ENCODE results near the gene MMEL1.

The MMEL1 gene

DNA sequence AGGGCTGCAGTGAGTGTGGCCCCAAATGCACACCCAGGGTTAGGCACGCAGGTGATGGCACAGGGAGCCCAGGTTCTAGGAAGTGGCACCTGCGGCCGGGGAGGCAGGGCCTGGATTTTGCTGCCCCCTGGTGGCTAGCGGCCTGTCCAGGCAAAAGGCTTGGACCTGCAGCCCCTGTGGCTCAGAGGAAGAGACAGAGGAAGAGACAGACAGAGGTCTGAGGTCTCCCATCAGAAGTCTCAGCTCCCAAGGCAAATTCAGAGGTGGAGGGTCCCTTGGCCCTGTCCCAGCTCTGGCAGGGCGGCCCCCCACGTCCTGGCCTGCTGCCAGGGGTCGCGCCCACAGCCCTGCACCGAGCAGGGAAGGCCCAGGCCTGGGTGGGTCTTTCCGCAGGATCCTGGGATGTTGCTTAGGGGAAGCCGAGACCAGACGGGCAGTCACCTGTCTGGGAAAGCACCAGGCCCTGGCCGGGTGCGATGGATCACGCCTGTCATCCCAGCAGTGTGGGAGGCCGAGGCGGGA is 84.7 kb downstream of the MMEL1 start:
- H3K27ac Mint-ChIP-seq = no peak overlapping the region
- H3K9me3 Mint-ChIP-seq = no peaks in the 10 kb centered on the region
- H3K27me3 Mint-ChIP-seq (ENCODE audit: low read depth, poor library complexity) = no peaks in the 10 kb centered on the region
- TF ChIP-seq CTCF (IDR thresholded peaks at IDR 0.05) = peak; percentile 92
- no peaks in the 10 kb centered on the region for H3K36me3 Mint-ChIP-seq (ENCODE audit: low read depth)
- H3K4me3 Mint-ChIP-seq = no peak overlapping the region
- peaks cover 44% of the 10 kb centered on the region for H3K4me1 Mint-ChIP-seq
- DNase-seq = peak; percentile 88

GRCh38 chr1:2547210-2548067 is 85.4 kb downstream of the MMEL1 start:
- no peak for DNase-seq
- H3K4me3 Mint-ChIP-seq = peak overlapping the region; percentile 71
- TF ChIP-seq CTCF (IDR thresholded peaks at IDR 0.05) = no peak
- no peaks in the 10 kb centered on the region for H3K36me3 Mint-ChIP-seq (ENCODE audit: low read depth)
- H3K9me3 Mint-ChIP-seq = no peaks in the 10 kb centered on the region
- no peak overlapping the region for H3K27ac Mint-ChIP-seq
- H3K4me1 Mint-ChIP-seq = peaks cover 44% of the 10 kb centered on the region
- H3K27me3 Mint-ChIP-seq (ENCODE audit: low read depth, poor library complexity) = no peaks in the 10 kb centered on the region

DNA sequence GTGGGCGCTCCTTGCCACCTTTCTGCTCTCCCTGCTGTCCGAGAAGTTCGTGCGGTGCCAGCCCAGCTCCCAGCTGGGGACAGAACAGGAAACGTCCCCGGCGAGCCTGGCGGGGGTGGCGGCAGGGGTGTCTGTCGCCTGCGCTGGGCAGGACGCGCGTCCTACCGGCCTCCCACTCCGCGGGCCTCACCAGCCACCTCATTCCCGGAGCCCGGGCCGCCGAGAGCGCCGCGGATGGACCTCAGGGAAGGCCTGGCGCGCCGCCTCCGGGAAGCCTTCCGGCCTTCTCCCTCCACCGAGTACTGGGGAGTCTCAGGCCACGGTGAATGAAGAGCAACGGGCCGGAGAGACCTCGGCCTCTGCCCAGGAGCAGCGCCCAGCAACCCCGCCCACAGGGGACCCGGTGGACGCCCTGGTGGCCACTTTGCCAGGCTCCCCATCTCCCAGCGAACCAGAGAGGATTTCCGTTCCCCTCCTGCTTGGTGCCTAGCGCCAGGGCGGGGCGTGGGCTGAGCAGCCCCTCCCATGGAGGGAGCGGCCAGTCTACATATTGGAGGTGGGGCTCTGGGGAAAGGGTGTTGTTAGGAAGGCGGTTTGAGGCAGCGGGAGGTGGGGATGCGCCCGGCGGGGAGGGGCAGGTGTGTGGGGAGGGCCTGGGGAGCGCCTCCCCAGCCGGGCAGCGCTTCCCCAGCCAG is 86.2 kb downstream of the MMEL1 start:
- peaks cover 44% of the 10 kb centered on the region for H3K4me1 Mint-ChIP-seq
- no peaks in the 10 kb centered on the region for H3K27me3 Mint-ChIP-seq (ENCODE audit: low read depth, poor library complexity)
- no peak overlapping the region for H3K27ac Mint-ChIP-seq
- peak; percentile 64 for DNase-seq
- no peak for TF ChIP-seq CTCF (IDR thresholded peaks at IDR 0.05)
- no peaks in the 10 kb centered on the region for H3K9me3 Mint-ChIP-seq
- H3K4me3 Mint-ChIP-seq = peak overlapping the region; percentile 71
- H3K36me3 Mint-ChIP-seq (ENCODE audit: low read depth) = no peaks in the 10 kb centered on the region

- H3K27me3 Mint-ChIP-seq (ENCODE audit: low read depth, poor library complexity) = no peaks in the 10 kb centered on the region
- H3K36me3 Mint-ChIP-seq (ENCODE audit: low read depth) = no peaks in the 10 kb centered on the region
- TF ChIP-seq CTCF (IDR thresholded peaks at IDR 0.05) = no peak
- peak; percentile 93 for DNase-seq
- H3K4me1 Mint-ChIP-seq = peaks cover 37% of the 10 kb centered on the region
- no peaks in the 10 kb centered on the region for H3K9me3 Mint-ChIP-seq
- no peak overlapping the region for H3K27ac Mint-ChIP-seq
- no peak overlapping the region for H3K4me3 Mint-ChIP-seq
These were observed 86.9 kb downstream of the MMEL1 start for GRCh38 chr1:2545754-2546514.

DNA sequence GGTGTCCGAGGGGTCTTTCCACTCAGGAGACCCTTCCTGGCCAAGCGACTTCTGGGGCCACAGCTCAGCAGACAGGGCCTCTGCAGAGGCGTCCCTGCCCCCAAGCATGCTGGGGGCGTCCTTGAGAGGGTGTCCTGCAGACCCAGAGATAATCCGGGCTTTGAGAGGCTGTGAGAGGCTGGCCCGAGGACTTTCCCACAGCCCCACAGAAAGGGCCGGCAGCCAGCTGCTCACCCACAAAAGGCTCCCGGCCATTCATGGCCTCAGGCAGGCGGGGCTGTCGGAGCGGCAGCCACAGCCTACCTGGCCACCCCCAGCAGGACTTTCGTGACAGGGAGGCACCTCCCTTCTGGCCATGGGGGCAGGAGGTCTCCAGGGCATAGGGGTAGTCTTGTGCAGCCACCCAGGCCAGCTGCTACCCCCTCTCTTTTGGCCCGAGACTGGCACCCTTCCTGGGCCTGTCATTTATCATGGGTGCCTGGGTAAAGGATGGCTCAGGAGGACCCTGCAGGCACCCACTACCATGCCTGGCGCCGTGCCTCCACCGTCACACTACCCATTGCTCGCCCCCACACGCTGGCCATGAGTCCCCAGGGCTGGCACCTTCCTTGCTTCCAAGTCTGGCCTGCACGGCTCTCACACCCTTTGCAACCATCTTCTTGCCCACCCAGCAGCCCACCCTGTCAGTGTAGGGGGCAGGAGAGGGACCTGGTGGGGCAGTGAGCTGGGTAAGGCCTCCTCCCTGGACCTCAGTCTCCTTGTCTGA is 87.8 kb downstream of the MMEL1 start:
- no peaks in the 10 kb centered on the region for H3K27me3 Mint-ChIP-seq (ENCODE audit: low read depth, poor library complexity)
- no peak for TF ChIP-seq CTCF (IDR thresholded peaks at IDR 0.05)
- DNase-seq = no peak
- H3K9me3 Mint-ChIP-seq = no peaks in the 10 kb centered on the region
- no peak overlapping the region for H3K27ac Mint-ChIP-seq
- H3K4me3 Mint-ChIP-seq = no peak overlapping the region
- H3K36me3 Mint-ChIP-seq (ENCODE audit: low read depth) = no peaks in the 10 kb centered on the region
- peaks cover 31% of the 10 kb centered on the region for H3K4me1 Mint-ChIP-seq

Data from nephron progenitor cell (in vitro differentiated cells).